HG02981 (cell line): Measurements from ENCODE around the gene GRM3.

Experiments
- ATAC-seq: cut with Tn5 transposase; IDR thresholded peaks from one replicate; pipeline ENCODE4 v1.9.1; 2021; ENCODE audit warnings: mild to moderate bottlenecking, moderate library complexity; ENCODE audit not compliant: unreplicated experiment

The GRM3 gene

DNA sequence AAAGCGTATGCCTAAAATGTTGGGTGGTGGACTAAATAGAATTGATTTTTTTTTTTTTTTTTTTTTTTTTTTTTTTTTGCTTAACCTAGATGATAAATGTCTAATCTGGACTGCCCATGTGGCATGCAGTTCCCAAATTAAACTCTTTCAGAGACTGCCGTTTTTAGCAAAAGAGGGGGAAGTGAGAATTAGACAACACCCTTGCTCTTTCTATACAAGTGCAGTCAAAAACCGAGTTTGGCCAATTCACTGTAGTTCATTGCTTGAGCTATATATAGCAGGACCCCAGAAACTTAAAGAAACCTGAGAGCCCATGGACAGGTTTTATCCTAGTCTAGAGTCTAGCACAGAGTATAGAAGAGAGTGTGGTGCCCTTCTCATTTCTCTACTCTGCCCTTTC is 141.9 kb downstream of the GRM3 start:
- peak; percentile 77 for ATAC-seq

DNA sequence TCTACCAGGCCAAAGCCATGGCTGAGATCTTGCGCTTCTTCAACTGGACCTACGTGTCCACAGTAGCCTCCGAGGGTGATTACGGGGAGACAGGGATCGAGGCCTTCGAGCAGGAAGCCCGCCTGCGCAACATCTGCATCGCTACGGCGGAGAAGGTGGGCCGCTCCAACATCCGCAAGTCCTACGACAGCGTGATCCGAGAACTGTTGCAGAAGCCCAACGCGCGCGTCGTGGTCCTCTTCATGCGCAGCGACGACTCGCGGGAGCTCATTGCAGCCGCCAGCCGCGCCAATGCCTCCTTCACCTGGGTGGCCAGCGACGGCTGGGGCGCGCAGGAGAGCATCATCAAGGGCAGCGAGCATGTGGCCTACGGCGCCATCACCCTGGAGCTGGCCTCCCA is 142.7 kb downstream of the GRM3 start:
- ATAC-seq = no peak

DNA sequence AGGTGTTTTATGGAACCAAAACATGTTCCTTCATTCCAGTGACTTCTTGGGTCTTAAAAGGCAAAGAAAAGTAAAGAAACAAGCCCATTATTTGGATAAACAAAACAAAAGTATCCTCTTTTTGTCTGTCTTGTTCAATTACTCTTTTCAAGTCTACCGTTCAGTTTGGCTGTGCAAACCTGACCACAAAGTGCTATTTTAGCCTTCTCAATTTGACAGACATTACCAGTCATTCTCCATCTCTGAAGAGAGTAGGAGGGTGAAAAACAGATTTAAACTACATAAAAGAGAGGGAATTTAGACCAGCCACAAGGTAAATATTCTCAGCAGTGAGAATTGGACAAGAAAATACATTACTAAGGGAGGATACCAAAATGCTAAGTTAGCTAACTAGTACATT is 145.2 kb downstream of the GRM3 start:
- no peak for ATAC-seq

DNA sequence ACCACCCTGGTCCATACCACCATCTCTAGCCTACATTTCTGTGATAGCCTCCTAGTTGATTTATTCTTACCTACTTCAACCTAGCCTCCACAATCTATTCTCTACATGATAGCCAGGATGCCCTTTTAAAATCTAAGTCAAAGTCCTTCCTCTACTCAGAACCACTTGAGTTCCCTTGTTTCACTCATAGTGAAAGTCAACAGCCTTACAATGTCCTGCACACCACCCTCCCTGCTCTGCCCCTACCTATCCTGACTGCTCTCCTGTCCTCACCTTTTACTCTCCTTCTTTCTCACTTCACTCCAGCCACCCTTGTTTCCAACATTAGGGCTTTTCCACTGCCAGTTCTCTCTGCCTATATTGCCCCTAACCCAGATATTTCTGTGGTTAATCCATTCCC is 146.7 kb downstream of the GRM3 start:
- ATAC-seq = peak; percentile 45

DNA sequence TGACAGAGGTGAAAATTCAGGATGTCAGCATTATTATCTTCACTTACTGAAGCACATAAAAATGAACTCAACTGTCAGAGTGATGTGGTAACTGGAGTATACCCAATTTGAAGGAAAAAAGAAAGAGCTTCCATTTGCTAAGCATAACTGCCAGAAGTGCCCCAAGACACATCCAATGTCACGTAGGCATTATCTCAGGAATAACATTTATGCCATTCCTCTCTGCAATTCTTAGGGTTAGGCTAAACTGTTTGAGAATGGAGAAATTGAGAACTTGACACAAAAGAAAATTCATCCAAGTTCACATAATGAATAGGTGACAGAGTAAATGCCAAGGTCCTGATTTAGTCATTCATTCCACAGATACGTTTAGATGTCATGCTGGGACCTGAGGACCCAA is 148.6 kb downstream of the GRM3 start:
- no peak for ATAC-seq

DNA sequence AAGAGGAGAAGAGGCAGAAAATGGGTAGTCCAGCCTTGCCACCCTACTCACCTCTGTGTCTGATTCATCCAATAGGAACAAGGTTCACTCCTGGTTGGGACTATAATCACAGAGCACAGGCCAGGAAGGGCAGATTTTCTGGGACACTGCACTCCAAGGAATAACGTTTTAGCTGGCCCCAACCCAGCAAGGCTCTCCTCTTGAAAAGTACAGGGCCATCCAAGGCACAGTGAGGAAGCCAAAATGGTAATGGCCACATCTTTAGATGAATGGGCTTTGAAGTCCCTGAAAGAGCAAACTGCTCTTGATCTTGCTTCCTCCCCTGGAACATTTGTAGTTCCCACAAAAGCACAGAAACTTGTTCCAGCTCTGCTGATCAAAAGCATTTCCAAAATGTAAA is 149.4 kb downstream of the GRM3 start:
- no peak for ATAC-seq

DNA sequence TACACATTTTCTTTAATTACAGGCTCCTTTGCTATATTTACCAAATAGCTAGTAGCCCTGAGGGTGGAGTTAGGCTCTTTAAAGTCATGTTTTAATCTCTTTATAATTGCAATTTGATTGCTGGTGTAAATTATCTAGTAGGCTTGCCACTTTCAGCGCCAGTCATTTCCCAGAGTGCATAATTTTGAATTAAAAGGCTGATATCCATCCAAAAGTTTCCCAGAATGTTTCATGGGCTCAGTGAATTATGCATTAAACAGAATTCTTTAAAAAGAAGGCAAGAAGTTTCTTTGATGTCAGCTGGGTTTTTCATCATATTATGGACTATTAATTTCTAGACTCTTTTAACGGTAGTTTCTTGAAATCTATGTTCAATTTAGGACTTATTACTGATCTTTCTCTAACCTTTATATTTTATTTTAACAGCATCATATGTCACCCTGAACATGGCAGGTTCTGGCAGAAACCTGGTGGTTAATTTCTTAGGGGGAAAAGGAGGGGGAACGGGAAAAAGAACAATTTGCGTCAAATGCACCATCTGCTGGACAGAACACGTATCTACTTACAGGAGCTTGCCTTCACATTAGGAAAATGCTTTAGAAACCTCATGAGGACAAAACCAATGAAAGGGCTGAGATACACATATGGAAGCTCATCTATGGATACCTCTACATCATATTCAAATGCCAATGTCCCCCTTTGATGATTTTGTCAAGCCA is 171.1 kb downstream of the GRM3 start:
- ATAC-seq = no peak

DNA sequence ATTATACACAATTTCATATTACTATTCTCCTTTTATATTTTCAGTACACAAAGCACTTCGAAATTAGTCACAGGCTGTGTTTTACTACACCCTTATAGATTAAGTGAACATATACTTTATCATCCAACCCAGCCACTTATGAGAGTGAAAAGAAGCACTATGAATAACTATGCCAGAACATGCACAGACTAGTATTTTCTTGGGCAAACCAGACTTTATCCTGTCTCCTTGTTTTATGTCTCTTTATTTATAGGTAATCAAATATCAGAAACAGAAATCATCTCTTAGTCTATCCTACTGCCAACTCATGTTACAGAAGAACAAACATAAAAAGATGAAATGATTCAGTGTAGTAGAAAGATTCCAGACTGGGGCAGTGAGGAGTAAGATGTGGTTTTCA is 171.8 kb downstream of the GRM3 start:
- ATAC-seq = no peak

DNA sequence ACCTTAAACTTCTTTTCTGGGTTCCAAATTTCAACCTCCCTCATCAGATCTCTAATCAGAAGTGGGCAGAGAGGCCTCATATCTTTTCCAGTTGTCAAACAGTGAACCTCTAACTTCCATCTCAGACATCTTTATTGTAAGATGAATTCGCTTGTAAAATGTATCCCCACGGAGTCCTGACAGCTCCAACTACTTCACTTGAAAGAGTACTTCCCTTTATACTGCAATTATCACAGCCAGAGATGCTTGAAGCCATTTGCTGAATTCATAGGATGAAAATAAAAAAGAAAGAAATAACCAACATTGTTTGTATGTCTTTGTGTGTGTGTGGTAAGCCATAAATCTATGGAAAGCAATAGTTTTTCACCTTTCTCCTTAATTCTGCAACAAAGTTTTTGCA is 175.2 kb downstream of the GRM3 start:
- ATAC-seq = no peak

DNA sequence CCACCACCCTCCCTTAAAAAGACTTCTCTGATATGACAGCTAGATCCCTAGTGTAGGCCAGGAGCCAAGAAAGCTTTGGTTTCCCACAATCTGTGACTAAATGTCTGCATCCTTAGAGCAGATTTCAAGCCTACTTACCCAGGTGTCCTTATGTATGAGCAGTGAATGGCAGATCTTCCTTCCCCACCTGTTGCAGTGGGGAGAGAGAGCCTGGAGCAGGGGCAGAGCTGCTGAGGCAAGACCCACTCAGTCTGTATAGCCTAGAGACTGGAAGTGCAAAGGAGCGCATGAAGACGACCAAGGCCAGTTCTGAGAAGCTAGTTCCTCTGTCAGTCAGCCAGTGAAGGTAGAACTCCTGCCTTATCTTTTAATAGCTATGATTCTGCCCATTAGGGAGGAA is 180.1 kb downstream of the GRM3 start:
- ATAC-seq = no peak

DNA sequence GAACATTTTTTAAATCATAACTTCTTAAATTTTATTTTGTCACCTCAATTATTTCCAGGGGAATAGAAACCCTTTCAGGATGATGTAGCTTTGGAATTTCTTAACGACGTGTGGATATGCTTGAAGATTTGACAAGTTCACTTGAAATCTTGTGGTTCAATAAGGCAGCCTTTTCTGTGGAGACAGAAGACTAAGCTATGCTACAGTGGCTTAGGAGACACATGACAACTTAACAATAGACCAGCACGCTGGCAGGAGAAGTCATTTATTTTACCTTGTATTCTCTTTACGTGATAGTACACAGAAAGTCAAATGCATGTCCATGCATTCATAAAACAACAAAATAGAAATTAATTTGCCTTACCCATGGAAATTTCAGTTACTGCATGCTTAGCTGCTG is 181.6 kb downstream of the GRM3 start:
- ATAC-seq = no peak

DNA sequence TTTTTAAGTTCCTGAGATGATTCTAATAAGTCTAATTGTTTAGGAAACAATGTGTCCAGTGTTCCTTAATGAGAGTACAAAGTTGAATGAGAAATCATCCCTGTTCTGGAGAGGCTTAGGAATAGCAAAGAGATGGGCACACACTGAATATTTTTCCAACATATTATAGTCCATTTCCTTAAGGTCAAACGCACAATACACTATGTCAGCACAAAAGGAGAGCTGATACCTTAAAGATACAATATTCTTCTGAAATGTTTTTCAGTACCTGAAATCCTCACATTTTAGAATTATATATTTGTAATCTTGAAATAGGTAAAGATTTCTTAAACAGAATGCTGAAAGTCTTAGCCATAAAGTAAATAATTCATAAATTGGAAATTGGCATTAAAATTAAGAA is 183.2 kb downstream of the GRM3 start:
- no peak for ATAC-seq

DNA sequence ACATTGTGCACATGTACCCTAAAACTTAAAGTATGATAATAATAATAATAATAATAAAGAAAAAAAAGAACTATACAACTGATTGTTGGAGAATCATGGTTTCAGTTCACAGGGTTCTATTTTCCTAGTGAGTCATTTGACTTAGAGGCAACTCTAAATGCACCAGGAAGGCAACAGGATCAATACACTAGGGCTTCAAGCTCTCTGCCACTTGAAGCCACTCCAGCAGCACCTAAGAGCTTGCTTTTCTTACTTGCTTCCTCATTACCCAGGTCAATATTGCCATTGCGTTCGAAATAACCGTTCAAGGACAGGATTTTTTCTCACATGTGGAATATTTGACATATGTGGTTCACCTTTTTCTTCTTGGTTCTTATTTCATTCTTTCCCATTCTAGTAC is 189.7 kb downstream of the GRM3 start:
- no peak for ATAC-seq

DNA sequence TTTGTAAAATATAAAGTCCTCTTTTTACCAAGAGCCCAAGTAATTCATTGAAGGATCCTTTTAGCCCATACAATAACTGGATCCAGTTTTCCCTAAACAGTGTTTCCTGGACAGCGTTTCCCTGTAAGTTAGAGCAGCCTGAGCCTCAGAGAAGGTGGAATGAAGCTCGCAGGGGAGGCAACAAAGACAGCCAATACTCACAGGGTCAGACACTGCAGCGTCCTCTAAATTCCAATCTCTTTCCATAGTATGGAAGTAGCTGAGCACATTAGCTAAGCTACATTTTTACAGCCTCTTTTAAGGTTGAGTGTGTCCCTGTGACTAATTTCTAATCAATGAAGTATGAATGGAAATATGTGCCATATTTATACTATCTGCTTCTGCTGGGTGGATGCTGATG is 193.5 kb downstream of the GRM3 start:
- no peak for ATAC-seq

DNA sequence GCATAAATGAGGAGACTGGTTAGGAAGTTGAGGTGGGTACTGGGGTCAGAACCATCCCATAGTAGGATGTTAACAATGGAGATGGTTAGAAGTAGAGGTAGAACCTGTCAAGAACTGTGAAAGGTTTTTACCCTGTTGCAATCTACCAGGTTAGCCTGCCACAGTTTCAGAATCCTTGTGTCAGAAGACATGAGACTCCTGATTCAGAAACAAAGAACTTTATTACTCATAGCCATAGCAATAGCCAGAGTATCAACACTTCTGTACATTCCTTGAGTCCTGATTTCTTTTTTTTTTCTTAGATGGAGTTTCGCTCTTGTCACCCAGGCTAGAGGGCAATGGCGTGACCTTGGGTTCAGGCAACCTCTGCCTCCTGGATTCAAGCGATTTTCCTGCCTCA is 200.9 kb downstream of the GRM3 start:
- no peak for ATAC-seq

DNA sequence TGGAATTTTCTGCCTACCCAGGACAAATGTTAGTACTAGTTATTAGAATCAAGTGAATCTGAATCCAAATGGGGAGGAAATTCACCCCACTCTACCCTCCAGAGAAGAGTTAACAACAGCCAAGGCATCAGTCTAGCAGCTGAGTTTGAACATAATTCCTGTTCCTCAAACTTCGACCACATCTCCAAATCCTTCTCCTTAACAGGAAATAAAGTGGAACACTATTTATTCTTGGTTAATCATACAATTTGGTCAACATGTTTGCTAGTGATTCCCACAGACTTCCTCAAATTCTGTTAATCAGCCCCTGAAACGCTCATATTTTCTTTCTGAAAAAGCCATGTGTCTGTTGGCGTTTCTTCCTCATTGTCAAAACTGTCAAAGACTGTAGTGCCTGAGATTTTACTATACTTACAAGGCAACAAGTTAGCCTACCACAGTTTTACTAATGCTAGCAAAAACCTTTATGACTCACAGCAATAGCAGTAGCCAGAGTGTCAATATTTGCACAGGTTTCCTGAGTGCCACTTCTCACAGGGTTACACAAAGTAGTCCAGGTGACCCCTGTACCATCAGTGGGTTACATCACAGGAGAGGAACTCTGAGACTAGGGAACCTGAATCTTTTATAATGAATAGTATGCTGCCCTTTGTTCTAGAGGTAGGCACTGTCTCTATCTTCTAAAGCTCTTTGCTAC is 202.9 kb downstream of the GRM3 start:
- no peak for ATAC-seq

DNA sequence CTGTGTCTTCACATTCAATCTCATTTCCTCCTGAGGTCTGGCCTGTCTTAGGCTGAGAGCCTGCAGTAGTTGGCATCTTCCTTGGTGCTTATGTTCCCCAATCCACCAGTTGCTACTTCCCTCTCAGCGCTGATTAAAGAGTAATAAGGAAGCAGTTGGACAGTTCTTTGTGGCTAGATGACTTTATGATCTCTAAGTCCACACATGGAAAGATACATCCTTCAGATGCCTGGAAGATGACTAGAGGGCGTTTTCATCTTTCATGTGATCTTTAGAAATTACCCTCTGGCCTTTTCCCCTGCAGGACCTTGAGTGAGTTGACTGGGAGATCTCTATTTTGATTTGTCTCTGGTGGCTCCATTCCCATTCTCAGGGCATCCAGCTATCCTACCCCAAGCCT is 204.5 kb downstream of the GRM3 start:
- ATAC-seq = no peak

DNA sequence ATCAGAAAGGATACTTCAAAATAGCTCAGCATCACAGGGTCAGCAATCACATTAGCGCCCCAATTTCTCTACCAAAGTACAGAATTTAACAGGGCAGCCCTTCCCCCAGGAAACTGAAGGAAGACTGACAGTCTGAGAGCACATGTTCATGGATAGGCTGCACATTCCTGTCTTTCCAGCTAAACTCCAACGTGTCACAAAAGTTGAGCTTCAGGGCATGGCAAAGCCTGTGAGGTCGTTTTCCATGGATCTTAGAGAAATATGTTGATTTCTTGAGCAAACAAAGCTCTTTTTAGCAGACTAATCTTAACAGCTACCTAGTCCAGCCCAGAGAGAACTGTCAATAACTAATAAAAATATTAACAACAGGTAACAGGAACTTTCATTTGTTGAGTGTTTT is 207.9 kb downstream of the GRM3 start:
- ATAC-seq = no peak

DNA sequence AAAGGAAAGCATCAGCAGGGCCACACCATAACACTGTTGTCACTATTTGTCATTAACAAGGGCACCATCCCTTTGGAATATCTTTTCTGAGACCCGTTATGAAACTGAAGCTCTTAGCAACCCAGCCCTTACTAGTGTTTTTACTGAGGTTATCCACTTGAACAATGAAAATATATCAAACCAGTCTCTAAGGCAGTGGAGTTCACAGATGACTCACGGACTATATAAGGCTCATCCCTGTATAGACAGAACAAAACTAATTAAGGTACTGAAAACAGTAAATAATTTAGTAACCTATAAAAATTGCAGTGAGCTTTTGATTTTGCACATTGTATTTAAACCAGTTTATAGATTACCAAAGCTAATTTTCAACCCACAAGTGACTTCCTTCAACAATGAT is 219.7 kb downstream of the GRM3 start:
- peak; percentile 82 for ATAC-seq

DNA sequence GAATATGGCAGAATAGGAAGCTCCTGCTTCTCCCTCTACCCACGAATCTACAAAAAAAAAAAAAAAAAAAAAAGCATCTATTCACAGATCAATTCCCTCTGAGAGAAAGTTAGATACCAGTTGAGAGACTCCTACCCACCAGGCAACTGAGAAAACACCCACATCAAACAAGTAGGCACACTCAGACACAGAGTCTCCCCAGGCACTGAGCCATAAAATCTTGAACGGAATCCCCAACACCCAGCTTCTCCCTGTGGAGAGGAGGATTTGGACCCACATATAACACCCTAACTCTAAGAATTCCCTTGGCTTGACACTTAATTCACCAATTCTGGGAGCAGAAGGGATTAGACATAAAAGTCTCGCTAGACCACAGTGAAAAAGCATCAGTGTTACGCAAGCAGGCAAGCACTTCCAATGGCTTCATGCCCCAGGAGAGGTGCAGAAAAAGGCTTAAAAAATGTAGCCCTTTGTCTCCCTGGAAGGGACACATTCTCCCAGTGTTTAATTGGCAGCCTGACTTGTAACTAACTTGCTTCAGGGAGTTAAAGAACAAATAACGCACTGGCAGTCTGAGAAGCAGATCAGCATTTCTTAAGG is 223.6 kb downstream of the GRM3 start:
- no peak for ATAC-seq

DNA sequence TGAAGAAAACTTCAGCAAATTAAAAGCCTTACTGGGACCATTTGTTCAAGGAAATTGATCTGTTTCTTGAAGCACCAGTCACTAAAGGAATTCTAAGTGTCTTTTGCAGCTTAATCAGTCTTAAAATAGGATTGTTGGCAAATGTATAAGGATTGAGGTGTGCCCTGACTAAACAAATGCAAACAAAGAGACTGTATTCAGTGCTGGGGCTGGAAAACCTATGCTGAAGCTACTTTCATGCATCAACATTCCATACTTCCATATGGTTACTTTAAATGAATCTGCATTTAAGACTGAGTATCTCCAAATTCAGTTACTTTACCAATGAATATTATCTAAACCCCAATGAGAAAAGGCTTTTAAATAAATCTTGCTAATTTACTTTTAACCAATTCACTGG is 232.4 kb downstream of the GRM3 start:
- ATAC-seq = no peak

DNA sequence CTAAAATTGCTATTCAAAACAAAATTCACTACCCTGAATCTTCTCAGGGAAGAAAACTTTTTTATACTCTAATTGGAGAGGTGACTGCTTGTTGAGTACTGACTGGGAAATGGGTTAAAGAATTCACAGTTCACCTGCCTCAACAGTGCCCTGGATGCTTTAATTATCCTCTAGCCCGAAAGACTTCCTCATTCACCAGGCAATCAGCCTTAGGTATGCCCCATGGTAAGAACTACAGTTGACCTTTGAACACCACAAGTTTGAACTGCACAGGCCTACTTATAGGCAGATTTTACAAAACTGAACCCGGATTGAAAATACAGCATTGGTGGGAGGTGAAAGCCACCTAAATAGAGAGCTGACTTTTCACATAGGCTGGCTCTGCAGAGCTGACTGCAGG is 240.4 kb downstream of the GRM3 start:
- no peak for ATAC-seq
